ENCODE results near the gene STBD1.

DNA sequence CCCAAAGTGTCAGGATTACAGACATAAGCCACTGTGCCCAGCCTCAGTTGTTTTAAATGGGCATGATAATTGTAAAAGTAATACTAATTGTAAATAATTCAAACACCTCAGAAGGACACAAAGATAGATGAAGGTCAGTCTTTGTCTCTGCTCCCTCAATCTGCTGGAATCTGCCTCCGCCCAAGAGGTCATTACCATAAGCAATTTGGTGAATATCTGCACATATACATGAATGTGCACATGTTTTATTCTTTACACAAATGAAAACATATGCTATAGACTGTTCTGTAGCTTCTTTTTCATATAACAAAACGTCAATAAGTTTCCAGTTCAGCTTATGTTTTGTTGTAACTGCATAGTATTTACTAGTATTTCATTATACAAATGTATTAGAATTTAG, 7.0 kb downstream of the STBD1 start:
- TF ChIP-seq, protein P1, sequence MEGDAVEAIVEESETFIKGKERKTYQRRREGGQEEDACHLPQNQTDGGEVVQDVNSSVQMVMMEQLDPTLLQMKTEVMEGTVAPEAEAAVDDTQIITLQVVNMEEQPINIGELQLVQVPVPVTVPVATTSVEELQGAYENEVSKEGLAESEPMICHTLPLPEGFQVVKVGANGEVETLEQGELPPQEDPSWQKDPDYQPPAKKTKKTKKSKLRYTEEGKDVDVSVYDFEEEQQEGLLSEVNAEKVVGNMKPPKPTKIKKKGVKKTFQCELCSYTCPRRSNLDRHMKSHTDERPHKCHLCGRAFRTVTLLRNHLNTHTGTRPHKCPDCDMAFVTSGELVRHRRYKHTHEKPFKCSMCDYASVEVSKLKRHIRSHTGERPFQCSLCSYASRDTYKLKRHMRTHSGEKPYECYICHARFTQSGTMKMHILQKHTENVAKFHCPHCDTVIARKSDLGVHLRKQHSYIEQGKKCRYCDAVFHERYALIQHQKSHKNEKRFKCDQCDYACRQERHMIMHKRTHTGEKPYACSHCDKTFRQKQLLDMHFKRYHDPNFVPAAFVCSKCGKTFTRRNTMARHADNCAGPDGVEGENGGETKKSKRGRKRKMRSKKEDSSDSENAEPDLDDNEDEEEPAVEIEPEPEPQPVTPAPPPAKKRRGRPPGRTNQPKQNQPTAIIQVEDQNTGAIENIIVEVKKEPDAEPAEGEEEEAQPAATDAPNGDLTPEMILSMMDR (IDR thresholded peaks at IDR 0.05; ENCODE audit: insufficient read depth, low read length), result no peak
- TF ChIP-seq POLR2AphosphoS5 (IDR thresholded peaks at IDR 0.05; ENCODE audit: low read depth), result no peak
